ENCODE data around the gene WNT3A. TPM values are rescaled to one million over a fixed set of nuclear protein-coding genes. Genes with fewer than 3 reads are reported as not detected.

The WNT3A gene
- total RNA-seq, 1 experiment from 2014 or later: not detected

- Histone ChIP-seq H3K4me3 (ENCODE audit: low read depth, low read length, poor library complexity, severe bottlenecking) (no peak overlapping the region), H3K9me3 (ENCODE audit: low read depth, low read length, poor library complexity, severe bottlenecking) (peaks cover 10% of the 10 kb centered on the region), H3K4me1 (ENCODE audit: insufficient read depth, low read length, poor library complexity, severe bottlenecking) (no peaks in the 10 kb centered on the region), H3K36me3 (ENCODE audit: insufficient read depth, low read length, poor library complexity, severe bottlenecking) (no peaks in the 10 kb centered on the region), H3K27me3 (replicated peaks; ENCODE audit: insufficient read depth, low read depth, low read length, poor library complexity) (peaks cover 36% of the 10 kb centered on the region), H3K27ac (ENCODE audit: low read depth, low read length, poor library complexity, severe bottlenecking) (no peak overlapping the region)
- BruUV-seq (replicated peaks): no TSS peak
- ChIA-PET CTCF (interaction anchor here (1.3 to 1.6 kb wide), 2 partner anchors 103 to 167 kb away, joined by 3 to 13 read pairs; partner anchors contain the start of gene IBA57), POLR2A (ENCODE audit: low non-redundant PET) (no interaction called here)
- no peak for DNase-seq (ENCODE audit: low spot score)
- TF ChIP-seq, protein P1, sequence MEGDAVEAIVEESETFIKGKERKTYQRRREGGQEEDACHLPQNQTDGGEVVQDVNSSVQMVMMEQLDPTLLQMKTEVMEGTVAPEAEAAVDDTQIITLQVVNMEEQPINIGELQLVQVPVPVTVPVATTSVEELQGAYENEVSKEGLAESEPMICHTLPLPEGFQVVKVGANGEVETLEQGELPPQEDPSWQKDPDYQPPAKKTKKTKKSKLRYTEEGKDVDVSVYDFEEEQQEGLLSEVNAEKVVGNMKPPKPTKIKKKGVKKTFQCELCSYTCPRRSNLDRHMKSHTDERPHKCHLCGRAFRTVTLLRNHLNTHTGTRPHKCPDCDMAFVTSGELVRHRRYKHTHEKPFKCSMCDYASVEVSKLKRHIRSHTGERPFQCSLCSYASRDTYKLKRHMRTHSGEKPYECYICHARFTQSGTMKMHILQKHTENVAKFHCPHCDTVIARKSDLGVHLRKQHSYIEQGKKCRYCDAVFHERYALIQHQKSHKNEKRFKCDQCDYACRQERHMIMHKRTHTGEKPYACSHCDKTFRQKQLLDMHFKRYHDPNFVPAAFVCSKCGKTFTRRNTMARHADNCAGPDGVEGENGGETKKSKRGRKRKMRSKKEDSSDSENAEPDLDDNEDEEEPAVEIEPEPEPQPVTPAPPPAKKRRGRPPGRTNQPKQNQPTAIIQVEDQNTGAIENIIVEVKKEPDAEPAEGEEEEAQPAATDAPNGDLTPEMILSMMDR (conservative IDR thresholded peaks at IDR 0.05; ENCODE audit: low read depth, low read length): no peak
- TF ChIP-seq EZH2 (IDR thresholded peaks at IDR 0.05; ENCODE audit: borderline replicate concordance, low read depth, low read length, poor library complexity, severe bottlenecking): no peak
- intact Hi-C loops (cut with micrococcal nuclease; ENCODE audit: unreplicated experiment): loop anchor here (1.0 kb wide), 1 partner anchor 517 kb away; no protein-coding TSS in a partner anchor
Measured at GRCh38 chr1:227998374-227999055, 8.3 kb upstream of the WNT3A start.

- DNase-seq (ENCODE audit: low spot score): peak; percentile 83
- TF ChIP-seq, protein P1 (conservative IDR thresholded peaks at IDR 0.05; ENCODE audit: low read depth, low read length): peak; percentile 87
- no peak for TF ChIP-seq EZH2 (IDR thresholded peaks at IDR 0.05; ENCODE audit: borderline replicate concordance, low read depth, low read length, poor library complexity, severe bottlenecking)
- peaks cover 42% of the 10 kb centered on the region for H3K27me3 ChIP-seq (replicated peaks; ENCODE audit: insufficient read depth, low read depth, low read length, poor library complexity)
- BruUV-seq (replicated peaks): no TSS peak
- ChIA-PET POLR2A (ENCODE audit: low non-redundant PET) (no interaction called here), CTCF (interaction anchor here (0.5 to 1.6 kb wide), 11 partner anchors 46 to 693 kb away, joined by 3 to 13 read pairs (median 5); partner anchors contain the start of genes ARF1 and IBA57)
- H3K27ac ChIP-seq (ENCODE audit: low read depth, low read length, poor library complexity, severe bottlenecking): no peak overlapping the region
- intact Hi-C loops (cut with micrococcal nuclease; ENCODE audit: unreplicated experiment): loop anchor here (1.0 kb wide), 1 partner anchor 516 kb away; no protein-coding TSS in a partner anchor
- no peaks in the 10 kb centered on the region for H3K4me1 ChIP-seq (ENCODE audit: insufficient read depth, low read length, poor library complexity, severe bottlenecking)
- no peak overlapping the region for H3K4me3 ChIP-seq (ENCODE audit: low read depth, low read length, poor library complexity, severe bottlenecking)
- H3K36me3 ChIP-seq (ENCODE audit: insufficient read depth, low read length, poor library complexity, severe bottlenecking): no peaks in the 10 kb centered on the region
- H3K9me3 ChIP-seq (ENCODE audit: low read depth, low read length, poor library complexity, severe bottlenecking): peaks cover 10% of the 10 kb centered on the region
Measured at GRCh38 chr1:227999056-227999930, 7.5 kb upstream of the WNT3A start.

DNA sequence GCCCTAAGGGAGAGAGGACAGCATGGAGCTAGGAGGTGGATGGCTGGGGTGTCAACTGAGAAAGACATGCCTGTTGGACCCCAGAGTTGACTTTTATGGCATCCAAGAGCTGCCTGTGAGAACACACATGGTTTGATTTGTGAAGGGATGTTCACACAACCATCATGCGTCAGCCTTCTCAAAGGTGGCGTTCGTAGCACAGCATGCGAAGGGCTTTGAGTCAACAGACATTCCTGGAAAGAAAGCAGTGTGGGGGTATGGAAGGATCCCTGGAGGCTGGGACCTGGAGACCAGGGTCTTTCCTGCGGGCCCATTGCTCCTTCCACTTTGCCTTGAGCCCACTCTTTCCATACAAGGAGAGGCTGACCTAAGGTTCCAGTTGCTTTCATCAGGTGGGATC, 6.4 kb upstream of the WNT3A start:
- Histone ChIP-seq H3K36me3 (ENCODE audit: insufficient read depth, low read length, poor library complexity, severe bottlenecking) (no peaks in the 10 kb centered on the region), H3K9me3 (ENCODE audit: low read depth, low read length, poor library complexity, severe bottlenecking) (peaks cover 10% of the 10 kb centered on the region), H3K4me3 (ENCODE audit: low read depth, low read length, poor library complexity, severe bottlenecking) (no peak overlapping the region), H3K27me3 (replicated peaks; ENCODE audit: insufficient read depth, low read depth, low read length, poor library complexity) (peaks cover 48% of the 10 kb centered on the region), H3K4me1 (ENCODE audit: insufficient read depth, low read length, poor library complexity, severe bottlenecking) (no peaks in the 10 kb centered on the region), H3K27ac (ENCODE audit: low read depth, low read length, poor library complexity, severe bottlenecking) (no peak overlapping the region)
- intact Hi-C loops (cut with micrococcal nuclease; ENCODE audit: unreplicated experiment): loop anchor here (5.0 kb wide), 1 partner anchor 77 kb away; no protein-coding TSS in a partner anchor
- TF ChIP-seq, protein P1 (conservative IDR thresholded peaks at IDR 0.05; ENCODE audit: low read depth, low read length): no peak
- TF ChIP-seq EZH2 (IDR thresholded peaks at IDR 0.05; ENCODE audit: borderline replicate concordance, low read depth, low read length, poor library complexity, severe bottlenecking): no peak
- POLR2A ChIA-PET (ENCODE audit: low non-redundant PET): no interaction called here
- CTCF ChIA-PET: no interaction called here
- DNase-seq (ENCODE audit: low spot score): no peak
- no TSS peak for BruUV-seq (replicated peaks)
